ENCODE measurements around the gene PSD2.

Gene PSD2

DNA sequence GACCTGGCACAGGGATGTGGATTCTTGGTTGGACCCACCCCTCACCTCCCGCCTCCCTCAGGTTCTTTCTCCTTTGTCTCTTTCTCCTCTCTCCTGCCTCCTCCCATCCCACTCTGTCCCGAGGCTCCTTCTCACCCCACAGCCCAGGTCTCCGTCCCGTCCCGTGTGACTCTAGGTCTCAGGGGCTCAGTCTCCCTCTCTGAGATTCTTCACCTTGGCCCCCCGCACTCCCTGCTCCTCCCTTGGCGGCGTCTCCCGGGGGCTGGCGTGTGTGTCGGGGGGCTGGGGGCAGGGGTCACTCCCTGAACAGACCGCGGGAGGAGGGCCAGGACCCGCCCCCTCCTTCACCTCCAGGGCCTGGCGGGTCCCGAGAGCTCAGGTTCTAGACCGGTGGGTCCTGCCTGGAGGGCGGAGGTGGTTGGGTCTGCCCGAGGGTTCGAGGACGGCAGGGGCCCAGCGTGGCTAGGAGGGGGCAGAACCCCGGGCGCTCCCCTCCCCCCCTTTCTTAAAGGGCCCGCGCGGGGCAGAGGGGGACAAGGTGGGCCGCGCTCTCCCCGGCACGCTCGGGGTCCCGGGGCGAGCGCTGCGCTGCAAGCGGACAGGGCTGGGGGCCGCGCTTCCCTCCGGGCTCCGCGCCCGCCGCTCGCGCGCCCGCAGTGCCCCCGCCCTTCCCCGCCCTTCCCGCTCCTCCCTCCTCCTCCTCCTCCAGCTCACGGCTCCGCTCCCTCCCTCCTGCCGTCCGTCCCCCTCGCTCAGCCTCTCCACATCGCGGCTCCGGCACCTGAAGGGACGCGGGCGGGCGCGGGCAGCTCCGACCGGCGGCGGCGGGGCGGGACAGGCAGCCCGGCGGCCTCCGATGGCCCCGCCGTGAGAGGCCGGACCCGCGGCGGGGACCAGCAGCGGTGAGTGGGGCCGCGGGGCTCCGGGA lies at the start of gene PSD2:
Gene PSD2, plus strand, starts transcription at position 735 of the 928 bp plus-strand sequence. CDS start 13,633 bp downstream, outside the sequence.
- in situ Hi-C loops (cut with HindIII; ENCODE audit: low sequenced_read_pairs) = no loop called here

- in situ Hi-C loops (cut with HindIII; ENCODE audit: low sequenced_read_pairs) = loop anchor here (5.0 kb wide), 1 partner anchor 35 kb away; no protein-coding TSS in a partner anchor
Observed at GRCh38 chr5:139746691-139747582, 48.7 kb upstream of the PSD2 start.

GRCh38 chr5:139747583-139748504 lies 47.8 kb upstream of the PSD2 start:
- in situ Hi-C loops (cut with HindIII; ENCODE audit: low sequenced_read_pairs) = loop anchor here (5.0 kb wide), 1 partner anchor 36 kb away; no protein-coding TSS in a partner anchor

GRCh38 chr5:139748505-139748826 lies 47.1 kb upstream of the PSD2 start:
- in situ Hi-C loops (cut with HindIII; ENCODE audit: low sequenced_read_pairs) = loop anchor here (5.0 kb wide), 1 partner anchor 36 kb away; no protein-coding TSS in a partner anchor

DNA sequence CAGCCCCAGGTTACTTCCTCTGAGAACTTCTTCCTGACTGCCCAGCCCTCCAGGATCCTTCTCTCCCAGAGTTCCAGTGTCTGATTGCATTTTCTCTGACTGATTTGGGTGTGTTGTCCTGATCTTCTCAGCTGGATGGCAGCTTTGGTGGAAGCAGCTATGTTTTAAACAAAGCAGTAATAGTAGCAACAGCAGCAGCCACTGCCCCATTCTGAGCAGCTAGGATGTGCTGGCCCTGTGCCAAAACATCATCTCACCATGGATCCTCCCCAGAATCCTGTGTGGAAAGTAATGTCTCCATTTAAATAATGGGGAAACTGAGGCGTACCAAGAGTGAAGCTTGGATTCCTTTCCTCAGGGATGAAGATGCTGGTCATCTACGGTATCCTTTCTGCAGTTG lies 46.4 kb upstream of the PSD2 start:
- in situ Hi-C loops (cut with HindIII; ENCODE audit: low sequenced_read_pairs) = loop anchor here (5.0 kb wide), 1 partner anchor 37 kb away; no protein-coding TSS in a partner anchor

DNA sequence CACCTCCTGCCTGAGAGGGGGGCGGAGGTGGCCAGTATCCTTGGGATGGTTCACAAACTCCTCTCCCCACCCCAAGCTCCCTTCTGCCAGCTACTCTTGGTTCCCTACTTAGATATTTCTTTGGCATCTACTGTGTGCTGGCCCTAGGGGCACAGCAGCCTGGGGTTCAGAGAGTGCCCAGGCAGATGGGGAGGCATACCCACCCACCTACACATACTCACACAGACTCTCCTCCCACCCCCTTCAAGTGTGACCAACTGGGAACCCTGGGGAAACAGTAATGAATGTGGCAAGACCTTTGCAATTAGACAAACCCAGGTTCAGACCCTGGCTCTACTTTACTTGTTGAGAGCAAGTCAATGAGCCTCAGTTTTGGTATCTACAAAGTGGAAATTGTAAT lies 44.4 kb upstream of the PSD2 start:
- in situ Hi-C loops (cut with HindIII; ENCODE audit: low sequenced_read_pairs) = loop anchor here (25.0 kb wide), 1 partner anchor 314 kb away; the partner anchor contains the start of gene DNAJC18

DNA sequence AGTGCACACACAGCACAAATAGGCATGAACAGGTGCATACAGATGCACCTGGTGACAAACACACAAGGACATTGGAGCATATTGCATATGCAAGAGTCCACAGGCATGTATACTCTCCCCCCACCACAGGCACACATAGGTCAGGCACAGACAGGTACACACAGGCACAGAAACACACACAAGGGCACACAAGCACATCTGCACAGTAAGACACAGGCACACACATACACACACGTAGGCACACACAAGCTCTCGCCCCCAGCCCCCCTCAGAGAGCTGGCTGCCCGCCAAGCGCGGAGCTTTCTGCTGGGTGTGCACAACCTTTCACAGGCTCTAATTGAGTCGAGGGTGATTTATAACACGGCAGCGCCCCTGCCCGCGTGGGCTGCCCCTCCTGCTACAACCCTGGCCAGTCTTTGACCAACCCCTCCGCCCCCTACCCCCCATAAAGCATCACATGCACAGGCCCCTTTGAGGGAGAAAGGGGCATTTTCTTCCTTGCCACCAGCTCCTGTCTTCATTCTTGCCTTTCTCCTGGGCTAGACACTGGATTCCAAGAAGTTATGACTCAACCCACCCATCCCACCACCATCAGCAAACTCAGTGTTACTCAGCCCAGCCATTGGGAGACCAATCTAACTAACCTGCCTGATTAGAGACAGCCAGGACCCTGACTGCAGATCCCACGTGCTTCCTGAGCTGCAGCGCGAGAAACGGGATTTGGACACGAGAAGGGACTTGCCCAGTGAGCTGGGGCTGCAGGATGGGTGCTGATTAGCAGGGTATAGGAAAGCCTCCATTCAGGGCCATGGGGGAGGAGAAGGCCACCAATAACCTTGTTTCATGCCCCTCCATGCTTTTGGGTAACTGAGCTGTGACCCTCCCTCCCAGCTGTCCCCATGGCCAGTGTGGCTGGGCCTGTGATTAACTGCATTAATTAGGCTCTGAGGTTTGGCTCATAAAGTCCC lies 42.8 kb upstream of the PSD2 start:
- in situ Hi-C loops (cut with HindIII; ENCODE audit: low sequenced_read_pairs) = loop anchor here (25.0 kb wide), 1 partner anchor 315 kb away; the partner anchor contains the start of gene DNAJC18

DNA sequence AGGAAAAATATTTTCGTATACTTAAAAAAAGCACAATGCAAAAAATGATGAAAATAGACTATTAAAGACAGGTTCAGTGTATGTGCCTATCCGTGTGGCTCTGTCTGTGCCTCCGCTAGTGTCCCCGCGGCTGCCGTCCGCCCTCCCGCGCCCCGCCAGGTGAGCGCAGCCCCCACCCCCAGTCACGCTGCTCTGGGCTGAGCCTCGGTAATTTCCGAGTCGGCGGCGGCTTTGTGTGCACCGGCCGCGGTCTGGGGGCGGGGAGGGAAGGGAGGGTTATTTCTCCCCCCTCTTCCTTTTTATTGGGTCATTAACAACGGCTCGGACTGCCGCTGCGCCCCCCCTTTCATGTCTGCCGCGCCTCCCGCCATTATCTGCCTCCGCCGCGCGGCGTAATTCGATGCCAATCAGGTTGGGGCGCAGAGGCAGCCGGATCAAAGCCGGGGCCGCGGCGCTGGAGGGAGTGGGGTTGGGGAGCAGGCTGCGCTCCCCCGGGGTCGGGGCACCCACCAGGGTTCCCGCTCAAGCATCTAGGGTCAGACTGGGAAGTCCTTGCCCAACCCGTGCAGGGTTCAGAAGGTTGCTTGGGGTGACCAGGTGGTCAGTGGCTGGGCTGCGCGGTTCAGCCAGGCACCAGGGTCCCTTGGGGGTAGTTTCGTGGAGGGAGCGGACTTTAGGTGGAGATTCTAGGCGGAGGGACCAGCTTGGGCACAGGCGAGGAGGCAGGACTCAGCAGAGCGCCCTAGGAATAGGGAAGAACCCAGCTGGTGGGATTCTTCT lies 39.5 kb upstream of the PSD2 start:
- in situ Hi-C loops (cut with HindIII; ENCODE audit: low sequenced_read_pairs) = loop anchor here (25.0 kb wide), 1 partner anchor 319 kb away; the partner anchor contains the start of gene DNAJC18

GRCh38 chr5:139756971-139757370 lies 38.6 kb upstream of the PSD2 start:
- in situ Hi-C loops (cut with HindIII; ENCODE audit: low sequenced_read_pairs) = loop anchor here (25.0 kb wide), 1 partner anchor 320 kb away; the partner anchor contains the start of gene DNAJC18

DNA sequence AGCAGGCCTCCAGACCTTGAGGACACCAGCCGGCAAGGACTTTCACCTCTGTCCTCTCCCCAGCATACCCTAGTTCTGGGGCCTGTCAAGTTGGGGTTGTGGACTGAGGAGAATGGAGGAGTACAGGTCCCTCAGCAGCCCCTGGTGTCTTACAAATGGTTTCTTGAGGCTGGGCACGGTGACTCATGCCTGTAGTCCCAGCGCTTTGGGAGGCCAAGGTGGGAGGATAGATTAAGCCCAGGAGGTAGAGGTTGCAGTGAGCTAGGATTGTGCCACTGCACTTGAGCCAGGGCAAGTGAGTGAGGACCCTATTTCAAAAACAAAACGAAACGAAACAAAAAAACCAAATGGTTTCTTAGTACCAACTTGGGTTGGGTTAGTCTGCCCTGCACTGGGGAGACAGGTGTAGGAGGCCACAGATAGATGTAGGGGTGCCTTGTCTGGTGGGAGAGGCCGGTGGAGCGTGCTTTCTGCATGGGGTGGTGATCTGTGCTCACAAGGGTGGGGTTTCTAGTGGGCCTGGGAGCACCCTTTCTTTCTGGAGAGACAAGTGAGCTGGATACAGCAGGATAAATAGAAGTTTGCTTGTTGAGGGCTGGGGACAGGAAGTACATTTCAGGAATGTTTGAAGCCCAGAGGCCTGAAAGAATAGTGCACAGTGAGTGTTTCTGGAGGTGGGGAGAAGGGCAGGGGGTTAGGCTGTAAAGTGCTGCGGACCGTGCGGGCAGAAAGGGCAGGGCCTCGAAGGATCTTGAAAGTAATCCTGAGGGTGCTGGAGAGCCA lies 37.7 kb upstream of the PSD2 start:
- in situ Hi-C loops (cut with HindIII; ENCODE audit: low sequenced_read_pairs) = loop anchor here (25.0 kb wide), 1 partner anchor 321 kb away; the partner anchor contains the start of gene DNAJC18

DNA sequence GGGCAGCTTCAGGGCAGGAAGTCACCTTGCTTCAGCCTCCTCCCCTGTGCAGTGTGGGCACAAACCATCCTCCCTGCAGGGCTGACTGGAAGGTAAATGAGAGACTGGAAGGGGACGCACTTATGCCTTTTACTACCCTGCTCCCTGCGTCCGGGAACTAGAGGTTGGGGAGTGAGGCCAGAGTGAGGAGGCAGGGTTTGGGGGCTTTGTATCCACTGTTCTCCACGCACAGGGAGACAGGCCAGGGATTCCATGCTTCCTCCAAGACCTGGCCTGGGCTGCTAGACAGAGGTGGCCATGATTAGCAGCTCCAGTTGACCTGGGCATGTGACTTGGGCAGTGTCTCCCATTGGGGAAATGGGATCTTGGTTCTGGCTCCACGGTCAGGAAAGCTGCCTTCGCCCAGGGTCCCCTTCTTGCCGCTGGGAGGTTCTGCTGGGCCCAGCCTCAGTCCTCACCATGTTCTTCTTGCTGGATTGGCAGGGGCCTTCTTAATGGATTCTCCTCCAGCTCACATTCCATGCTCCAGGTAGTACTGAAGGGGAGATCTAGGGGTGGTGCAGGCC lies 37.0 kb upstream of the PSD2 start:
- in situ Hi-C loops (cut with HindIII; ENCODE audit: low sequenced_read_pairs) = loop anchor here (25.0 kb wide), 1 partner anchor 321 kb away; the partner anchor contains the start of gene DNAJC18

- in situ Hi-C loops (cut with HindIII; ENCODE audit: low sequenced_read_pairs) = loop anchor here (25.0 kb wide), 1 partner anchor 322 kb away; the partner anchor contains the start of gene DNAJC18
Observed at GRCh38 chr5:139759219-139759721, 36.3 kb upstream of the PSD2 start.

GRCh38 chr5:139760066-139761056 lies 35.2 kb upstream of the PSD2 start:
- in situ Hi-C loops (cut with HindIII; ENCODE audit: low sequenced_read_pairs) = loop anchor here (25.0 kb wide), 1 partner anchor 323 kb away; the partner anchor contains the start of gene DNAJC18

DNA sequence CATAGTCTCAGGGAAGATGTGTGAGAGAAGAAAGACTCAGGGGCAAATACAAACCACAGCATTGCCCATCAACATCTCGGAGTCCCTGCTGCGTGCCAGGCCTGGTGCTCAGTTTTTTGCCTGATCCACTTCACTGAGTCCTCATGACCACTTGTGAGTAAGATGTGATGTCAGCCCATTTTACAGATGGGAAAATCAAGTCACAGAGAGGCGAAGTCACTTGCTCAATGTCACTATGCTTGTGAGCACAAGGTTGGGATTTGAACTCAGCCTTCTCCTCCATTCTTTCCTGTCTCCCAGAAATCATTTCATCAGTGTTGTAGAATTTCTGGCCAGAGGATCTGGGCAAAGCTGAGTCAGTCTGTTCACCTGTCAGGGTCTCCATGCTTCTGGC lies 34.6 kb upstream of the PSD2 start:
- in situ Hi-C loops (cut with HindIII; ENCODE audit: low sequenced_read_pairs) = loop anchor here (25.0 kb wide), 1 partner anchor 324 kb away; the partner anchor contains the start of gene DNAJC18

DNA sequence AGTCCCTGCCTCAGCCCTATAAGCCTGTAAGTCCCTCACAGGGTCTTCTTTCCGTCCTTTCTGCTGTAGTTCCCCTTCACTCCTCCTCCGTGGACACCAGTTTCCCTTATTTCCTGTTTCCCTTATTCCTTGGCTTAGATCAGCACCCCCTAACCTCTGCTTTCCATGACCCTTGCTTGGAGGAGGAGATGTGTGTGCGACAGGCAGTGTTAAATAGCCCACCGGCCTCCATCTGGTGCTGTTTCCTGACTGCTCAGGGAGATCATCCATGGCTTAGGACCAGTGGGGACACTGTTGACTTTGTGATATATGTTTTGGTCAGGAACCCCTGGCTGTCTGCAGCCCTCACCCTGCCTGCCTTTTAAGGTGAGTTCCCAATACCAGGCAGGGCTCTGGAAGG lies 34.1 kb upstream of the PSD2 start:
- in situ Hi-C loops (cut with HindIII; ENCODE audit: low sequenced_read_pairs) = loop anchor here (25.0 kb wide), 1 partner anchor 324 kb away; the partner anchor contains the start of gene DNAJC18
